ENCODE data around the gene ULK3.

Gene ULK3

DNA sequence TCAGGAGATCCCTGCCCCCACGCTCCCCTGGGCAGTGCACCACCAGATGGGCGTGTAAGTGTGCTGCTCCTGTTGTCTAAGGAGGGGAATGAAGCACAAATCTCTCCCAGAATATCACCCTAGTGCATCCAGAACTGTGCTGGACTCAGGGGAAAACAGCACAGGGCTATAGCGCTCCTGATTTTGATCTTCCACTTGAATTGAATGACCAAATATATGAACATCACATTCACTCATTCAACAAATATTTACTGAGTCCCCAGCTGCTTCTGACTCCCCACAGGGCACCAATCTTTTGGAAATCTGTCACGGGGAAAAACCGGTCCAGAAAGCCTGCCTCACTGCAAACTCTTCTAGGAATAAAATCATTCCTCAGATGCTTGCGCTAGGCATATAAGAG lies 14.1 kb downstream of the ULK3 start:
- H3K9me3 Mint-ChIP-seq: no peaks in the 10 kb centered on the region

DNA sequence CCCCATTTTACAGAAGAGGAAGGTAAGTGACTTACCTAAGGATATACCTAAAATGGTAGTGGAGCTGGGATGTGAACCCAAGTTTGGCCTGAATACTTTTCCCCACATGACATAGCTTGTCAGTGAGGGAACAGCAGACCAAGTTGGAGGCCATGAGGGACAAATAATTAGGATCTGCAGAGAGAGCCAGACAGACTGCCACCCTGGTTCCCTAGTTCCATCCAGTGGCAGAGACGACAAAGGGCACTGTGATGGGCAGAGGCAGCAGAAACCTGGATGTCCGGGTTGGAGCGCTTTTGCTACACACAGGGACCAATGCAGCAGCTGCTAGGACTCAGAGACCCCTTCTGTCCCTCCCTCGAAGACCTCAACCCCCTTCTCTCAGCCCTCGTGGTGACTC lies 15.3 kb downstream of the ULK3 start:
- peaks cover 16% of the 10 kb centered on the region for H3K4me1 Mint-ChIP-seq (ENCODE audit: low read depth)
- DNase-seq: no peak
- no peaks in the 10 kb centered on the region for H3K9me3 Mint-ChIP-seq
- no peak overlapping the region for H3K27ac Mint-ChIP-seq
- no peak overlapping the region for H3K4me3 Mint-ChIP-seq
- H3K36me3 Mint-ChIP-seq (ENCODE audit: low read depth): no peaks in the 10 kb centered on the region
- peaks cover 40% of the 10 kb centered on the region for H3K27me3 Mint-ChIP-seq

More for the DNA sequence above, 14.1 kb downstream of the ULK3 start:
- Mint-ChIP-seq H3K27ac (no peak overlapping the region), H3K27me3 (peaks cover 40% of the 10 kb centered on the region), H3K36me3 (ENCODE audit: low read depth) (no peaks in the 10 kb centered on the region), H3K4me3 (no peak overlapping the region), H3K4me1 (ENCODE audit: low read depth) (peaks cover 16% of the 10 kb centered on the region)
- no peak for DNase-seq

DNA sequence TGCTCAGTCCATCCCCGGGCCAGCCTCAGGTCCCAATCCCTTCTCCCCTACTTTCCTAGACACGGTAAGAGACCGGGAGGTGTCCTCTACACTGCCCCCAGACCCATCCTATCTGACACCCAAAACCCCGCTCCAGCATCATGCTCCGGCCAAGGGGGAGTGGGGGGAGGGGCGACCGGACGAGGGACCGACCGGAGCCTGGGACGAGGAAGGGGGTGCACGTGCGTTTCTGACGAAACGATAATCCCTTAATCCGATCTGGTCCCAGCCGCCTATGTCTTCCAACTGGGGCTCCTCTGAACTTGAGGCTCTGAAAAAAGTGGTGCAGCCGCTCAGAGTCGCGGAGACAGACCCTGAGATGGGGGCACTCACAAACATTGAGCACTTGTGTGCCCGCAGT lies 16.0 kb downstream of the ULK3 start:
- no peaks in the 10 kb centered on the region for H3K9me3 Mint-ChIP-seq
- H3K36me3 Mint-ChIP-seq (ENCODE audit: low read depth): no peaks in the 10 kb centered on the region
- H3K27me3 Mint-ChIP-seq: peaks cover 40% of the 10 kb centered on the region
- H3K4me1 Mint-ChIP-seq (ENCODE audit: low read depth): peaks cover 16% of the 10 kb centered on the region
- H3K27ac Mint-ChIP-seq: no peak overlapping the region
- no peak overlapping the region for H3K4me3 Mint-ChIP-seq
- no peak for DNase-seq

DNA sequence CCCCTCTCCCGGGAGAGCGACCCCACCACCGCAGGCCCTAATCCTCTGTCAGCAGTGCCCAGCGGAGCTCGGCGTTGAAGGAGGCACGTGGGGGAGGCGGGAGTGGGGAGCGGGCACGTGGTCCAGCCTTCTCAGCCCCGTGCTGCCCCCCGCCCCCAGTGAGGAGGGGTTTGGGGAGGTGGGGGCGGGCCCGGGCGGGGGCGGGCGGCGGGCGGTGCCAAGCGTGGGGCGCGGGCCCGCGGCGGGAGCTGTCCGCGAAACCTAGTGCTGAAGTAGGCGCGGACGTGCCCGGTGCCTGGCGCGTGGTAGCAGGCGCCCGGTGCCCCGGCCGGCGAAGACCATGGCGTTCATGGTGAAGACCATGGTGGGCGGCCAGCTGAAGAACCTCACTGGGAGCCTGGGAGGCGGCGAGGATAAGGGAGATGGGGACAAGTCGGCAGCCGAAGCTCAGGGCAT lies 16.6 kb downstream of the ULK3 start, which contains the start of gene CPLX3:
Gene CPLX3, plus strand, starts transcription at position 264 of the 456 bp plus-strand sequence. Its CDS starts 77 bp downstream, at position 341.
- Mint-ChIP-seq H3K27ac (no peak within 1 kb of the TSS), H3K4me1 (ENCODE audit: low read depth) (peaks cover 16% of the 10 kb centered on the region), H3K4me3 (no peak within 1 kb of the TSS), H3K36me3 (ENCODE audit: low read depth) (no peaks in the 10 kb centered on the region), H3K27me3 (peaks cover 40% of the 10 kb centered on the region), H3K9me3 (no peaks in the 10 kb centered on the region)
- DNase-seq: peak; percentile 62

DNA sequence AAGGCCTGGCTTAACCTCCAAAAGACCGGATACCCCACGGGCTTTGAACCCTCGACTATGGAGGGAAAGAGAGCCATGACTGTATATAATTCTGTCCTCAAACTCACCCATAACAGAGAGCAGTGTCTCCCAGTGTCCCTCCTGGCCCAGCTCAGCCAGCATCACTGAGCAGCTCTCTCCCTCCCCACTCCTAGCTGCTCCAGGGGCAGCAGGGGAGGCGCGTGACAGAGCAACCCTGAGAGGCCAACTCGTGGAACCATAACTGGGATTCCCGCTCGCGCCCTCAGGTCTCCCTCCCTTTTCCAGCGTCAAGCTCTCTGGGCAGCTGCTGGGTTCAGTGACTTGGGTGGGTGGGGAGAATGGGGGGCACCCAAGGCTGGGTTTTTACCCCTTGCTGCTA lies 17.1 kb downstream of the ULK3 start:
- Mint-ChIP-seq H3K9me3 (no peaks in the 10 kb centered on the region), H3K27me3 (peaks cover 40% of the 10 kb centered on the region), H3K4me3 (no peak overlapping the region), H3K27ac (no peak overlapping the region), H3K4me1 (ENCODE audit: low read depth) (peaks cover 16% of the 10 kb centered on the region), H3K36me3 (ENCODE audit: low read depth) (no peaks in the 10 kb centered on the region)
- no peak for DNase-seq

DNA sequence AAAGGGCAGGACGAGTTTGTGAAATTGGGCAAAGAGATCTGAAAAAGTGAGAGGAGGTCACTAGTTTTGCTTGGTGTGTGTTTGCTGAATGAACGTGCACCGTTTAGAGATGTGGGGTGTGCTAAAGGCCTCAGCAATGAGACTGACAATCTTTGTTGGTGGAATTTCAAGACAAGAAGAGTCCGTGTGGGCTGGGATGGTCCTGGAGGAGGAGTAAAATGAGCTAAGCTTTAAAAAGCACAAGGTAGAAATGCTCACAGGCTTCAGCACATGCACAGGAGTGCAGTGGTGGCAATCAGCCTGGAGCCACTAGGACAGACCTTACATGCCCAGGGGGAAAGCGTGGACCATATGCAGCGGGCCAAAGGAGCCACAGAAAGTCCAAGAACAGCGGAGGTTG lies 18.0 kb downstream of the ULK3 start:
- peaks cover 40% of the 10 kb centered on the region for H3K27me3 Mint-ChIP-seq
- DNase-seq: no peak
- H3K4me1 Mint-ChIP-seq (ENCODE audit: low read depth): peaks cover 11% of the 10 kb centered on the region
- no peaks in the 10 kb centered on the region for H3K9me3 Mint-ChIP-seq
- H3K36me3 Mint-ChIP-seq (ENCODE audit: low read depth): no peaks in the 10 kb centered on the region
- no peak overlapping the region for H3K27ac Mint-ChIP-seq
- no peak overlapping the region for H3K4me3 Mint-ChIP-seq

DNA sequence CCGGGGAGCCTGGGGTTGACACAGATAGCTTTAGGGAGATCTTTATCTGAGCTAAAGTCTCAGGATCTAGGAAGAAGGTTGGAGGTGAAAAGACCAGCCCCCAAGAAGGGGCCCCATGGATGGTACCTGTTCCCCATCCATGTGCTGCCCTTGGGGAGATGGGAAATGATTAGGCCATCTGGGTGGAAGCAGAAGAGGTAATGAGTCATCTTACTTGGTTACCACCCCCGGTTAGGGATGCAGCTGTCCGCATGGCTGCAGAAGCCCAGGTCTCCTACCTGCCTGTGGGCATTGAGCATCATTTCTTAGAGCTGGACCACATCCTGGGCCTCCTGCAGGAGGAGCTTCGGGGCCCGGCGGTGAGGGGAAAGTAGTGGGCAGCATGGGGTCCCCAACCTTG lies 19.6 kb downstream of the ULK3 start:
- Mint-ChIP-seq H3K4me1 (ENCODE audit: low read depth) (peaks cover 10% of the 10 kb centered on the region), H3K27me3 (peaks cover 32% of the 10 kb centered on the region), H3K4me3 (no peak overlapping the region), H3K36me3 (ENCODE audit: low read depth) (no peaks in the 10 kb centered on the region), H3K27ac (no peak overlapping the region), H3K9me3 (no peaks in the 10 kb centered on the region)
- DNase-seq: no peak

DNA sequence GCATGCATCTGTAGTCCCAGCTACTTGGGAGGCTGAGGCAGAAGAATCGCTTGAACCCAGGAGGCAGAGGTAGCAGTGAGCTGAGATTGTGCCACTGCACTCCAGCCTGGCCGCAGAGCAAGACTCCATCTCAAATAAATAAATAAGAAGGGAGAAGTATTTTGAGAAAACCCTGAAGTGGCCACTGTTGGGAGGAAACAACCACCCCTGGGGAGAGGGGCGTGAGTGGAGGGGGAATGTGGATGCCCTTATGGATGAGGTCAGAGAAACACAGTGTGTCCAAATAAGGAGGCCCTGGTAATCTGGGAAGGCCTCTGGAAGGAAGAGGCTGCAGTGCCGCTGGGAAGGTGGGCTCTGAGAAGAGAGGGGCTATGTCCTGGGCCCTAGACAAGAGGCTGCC lies 20.7 kb downstream of the ULK3 start:
- no peak overlapping the region for H3K4me3 Mint-ChIP-seq
- no peak overlapping the region for H3K27ac Mint-ChIP-seq
- no peak for DNase-seq
- peaks cover 10% of the 10 kb centered on the region for H3K4me1 Mint-ChIP-seq (ENCODE audit: low read depth)
- H3K27me3 Mint-ChIP-seq: peaks cover 21% of the 10 kb centered on the region
- no peaks in the 10 kb centered on the region for H3K9me3 Mint-ChIP-seq
- H3K36me3 Mint-ChIP-seq (ENCODE audit: low read depth): no peaks in the 10 kb centered on the region

DNA sequence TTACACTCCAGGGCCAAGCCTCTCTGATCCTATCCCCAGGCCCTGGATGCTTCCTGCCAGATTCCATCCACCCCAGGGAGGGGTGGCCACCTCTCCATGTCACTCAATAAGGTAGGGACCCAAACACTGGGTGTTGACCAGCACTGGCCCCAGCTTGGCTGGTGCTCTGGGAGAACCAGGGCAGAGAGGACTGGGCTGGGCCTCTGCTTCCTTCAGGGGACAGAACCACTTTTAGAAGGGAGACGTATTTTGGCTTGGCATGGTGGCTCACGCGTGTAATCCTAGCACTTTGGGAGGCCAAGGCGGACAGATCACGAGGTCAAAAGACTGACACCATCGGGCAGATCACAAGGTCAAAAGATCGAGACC lies 21.2 kb downstream of the ULK3 start:
- peaks cover 17% of the 10 kb centered on the region for H3K27me3 Mint-ChIP-seq
- no peak for DNase-seq
- peaks cover 10% of the 10 kb centered on the region for H3K4me1 Mint-ChIP-seq (ENCODE audit: low read depth)
- H3K27ac Mint-ChIP-seq: no peak overlapping the region
- no peak overlapping the region for H3K4me3 Mint-ChIP-seq
- no peaks in the 10 kb centered on the region for H3K36me3 Mint-ChIP-seq (ENCODE audit: low read depth)
- H3K9me3 Mint-ChIP-seq: no peaks in the 10 kb centered on the region

DNA sequence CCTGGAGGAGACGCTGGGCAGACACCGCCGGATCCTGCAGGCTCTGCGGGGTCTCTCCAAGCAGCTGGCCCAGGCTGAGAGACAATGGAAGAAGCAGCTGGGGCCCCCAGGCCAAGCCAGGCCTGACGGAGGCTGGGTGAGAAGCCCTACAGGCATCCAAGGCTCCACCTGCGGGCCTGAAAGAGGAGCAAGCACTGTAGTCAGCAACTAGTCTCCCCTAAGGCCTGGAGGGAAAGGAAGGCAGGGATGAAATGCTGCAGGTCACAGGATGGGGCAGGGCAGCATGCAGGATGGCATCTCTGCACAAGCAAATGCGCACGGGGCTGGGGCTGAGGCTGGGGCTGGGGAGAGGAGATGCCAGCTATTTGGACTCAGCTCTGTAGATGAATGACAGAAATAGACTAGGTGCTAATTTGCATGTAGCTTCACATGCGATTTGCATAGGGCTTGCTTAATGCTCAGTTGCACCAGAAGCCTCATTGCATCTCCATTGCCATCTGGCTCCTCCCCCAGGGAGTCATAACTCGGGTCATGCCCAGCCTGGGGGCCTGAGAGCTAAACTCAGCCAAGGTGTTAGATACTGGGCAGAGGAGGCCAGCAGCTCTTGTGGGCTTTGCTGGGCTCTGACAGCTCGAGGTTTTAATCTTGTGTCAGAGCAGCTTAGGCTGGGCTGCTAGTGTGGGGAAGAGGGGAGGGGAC lies 21.7 kb downstream of the ULK3 start:
- Mint-ChIP-seq H3K4me1 (ENCODE audit: low read depth) (peaks cover 10% of the 10 kb centered on the region), H3K4me3 (no peak overlapping the region), H3K36me3 (ENCODE audit: low read depth) (no peaks in the 10 kb centered on the region), H3K27me3 (peaks cover 13% of the 10 kb centered on the region), H3K27ac (no peak overlapping the region), H3K9me3 (no peaks in the 10 kb centered on the region)
- no peak for DNase-seq

DNA sequence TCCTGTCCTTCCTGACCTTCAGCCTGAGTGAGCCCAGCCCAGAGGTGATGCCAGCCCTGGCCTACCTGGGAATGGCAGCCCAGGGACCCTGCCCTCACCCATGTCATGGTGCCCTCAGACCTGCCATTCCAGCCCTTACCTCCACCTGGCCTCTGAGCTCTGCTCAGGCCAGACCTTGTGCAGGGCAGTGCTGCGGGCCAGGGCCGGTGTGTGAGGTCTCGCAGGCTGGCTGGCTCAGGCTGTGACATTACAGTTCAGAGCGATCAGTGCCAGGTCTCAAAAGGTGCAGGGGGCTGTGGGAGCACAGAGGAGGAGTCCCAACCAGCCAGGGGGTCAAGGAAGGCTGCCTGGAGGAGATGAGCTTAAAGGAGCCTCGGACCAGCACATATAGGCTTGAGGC lies 22.9 kb downstream of the ULK3 start:
- H3K27ac Mint-ChIP-seq: no peak overlapping the region
- H3K9me3 Mint-ChIP-seq: no peaks in the 10 kb centered on the region

DNA sequence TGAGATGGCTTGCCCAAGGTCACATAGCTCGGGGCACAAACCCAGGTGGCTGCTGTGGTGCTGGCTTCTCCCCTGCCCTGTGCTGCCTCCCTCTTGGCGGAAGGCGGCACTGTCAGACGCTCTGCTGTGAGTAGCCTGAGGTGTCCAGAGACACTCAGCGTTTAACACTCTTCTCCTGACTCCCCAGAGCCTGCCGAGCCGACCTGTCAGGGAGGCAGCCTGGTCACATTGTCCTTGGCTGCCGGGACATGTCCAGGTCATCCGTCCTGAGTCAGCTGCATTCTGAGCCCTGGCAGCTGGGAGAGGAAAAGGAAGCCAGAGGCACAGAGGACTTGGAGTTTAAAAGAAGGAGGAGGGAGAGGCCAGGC lies 25.6 kb downstream of the ULK3 start:
- Mint-ChIP-seq H3K27ac (no peak overlapping the region), H3K36me3 (ENCODE audit: low read depth) (no peaks in the 10 kb centered on the region), H3K9me3 (no peaks in the 10 kb centered on the region), H3K4me3 (no peak overlapping the region), H3K4me1 (ENCODE audit: low read depth) (peaks cover 10% of the 10 kb centered on the region), H3K27me3 (no peaks in the 10 kb centered on the region)
- no peak for DNase-seq

More for the DNA sequence above, 22.9 kb downstream of the ULK3 start:
- Mint-ChIP-seq H3K27me3 (peaks cover 4% of the 10 kb centered on the region), H3K4me1 (ENCODE audit: low read depth) (peaks cover 10% of the 10 kb centered on the region), H3K4me3 (no peak overlapping the region), H3K36me3 (ENCODE audit: low read depth) (no peaks in the 10 kb centered on the region)
- DNase-seq: no peak

DNA sequence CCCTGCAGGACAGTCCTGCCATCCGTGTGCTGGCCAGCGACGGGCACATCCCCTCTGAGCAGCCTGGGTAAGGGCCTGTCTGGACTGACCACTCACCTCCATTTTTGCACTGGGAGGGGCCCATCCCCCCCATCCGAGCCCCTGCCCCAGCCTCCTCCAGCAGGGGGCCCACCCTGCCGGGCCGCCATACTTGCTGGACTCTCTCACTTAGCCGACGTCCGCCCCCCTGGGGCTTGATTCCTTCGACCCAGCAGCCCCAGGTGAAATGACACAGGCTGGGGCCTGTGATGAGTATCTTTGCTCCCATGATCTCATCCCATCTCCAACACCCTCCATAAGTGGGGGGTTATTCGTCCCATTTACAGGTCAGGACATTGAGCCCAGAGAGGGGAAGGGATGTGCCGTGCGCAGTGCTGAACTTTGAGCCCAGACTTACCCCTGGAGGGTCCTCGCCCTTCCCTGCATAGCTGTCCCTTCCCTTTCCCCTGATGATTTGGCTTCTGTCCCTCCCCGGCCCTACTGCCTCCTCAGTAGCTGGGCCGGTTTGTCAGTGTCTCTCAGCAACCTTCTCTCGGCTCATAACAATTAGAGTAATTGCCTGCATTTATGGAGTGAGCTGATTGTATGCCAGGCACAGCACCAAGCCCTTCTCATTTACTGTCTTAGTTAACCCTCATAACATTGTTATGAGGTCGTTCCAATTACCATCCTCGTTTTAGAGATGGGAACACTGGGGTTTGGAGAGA lies 26.2 kb downstream of the ULK3 start:
- H3K4me3 Mint-ChIP-seq: no peak overlapping the region
- no peak for DNase-seq
- peaks cover 10% of the 10 kb centered on the region for H3K4me1 Mint-ChIP-seq (ENCODE audit: low read depth)
- no peaks in the 10 kb centered on the region for H3K36me3 Mint-ChIP-seq (ENCODE audit: low read depth)
- no peak overlapping the region for H3K27ac Mint-ChIP-seq
- H3K27me3 Mint-ChIP-seq: no peaks in the 10 kb centered on the region
- no peaks in the 10 kb centered on the region for H3K9me3 Mint-ChIP-seq

DNA sequence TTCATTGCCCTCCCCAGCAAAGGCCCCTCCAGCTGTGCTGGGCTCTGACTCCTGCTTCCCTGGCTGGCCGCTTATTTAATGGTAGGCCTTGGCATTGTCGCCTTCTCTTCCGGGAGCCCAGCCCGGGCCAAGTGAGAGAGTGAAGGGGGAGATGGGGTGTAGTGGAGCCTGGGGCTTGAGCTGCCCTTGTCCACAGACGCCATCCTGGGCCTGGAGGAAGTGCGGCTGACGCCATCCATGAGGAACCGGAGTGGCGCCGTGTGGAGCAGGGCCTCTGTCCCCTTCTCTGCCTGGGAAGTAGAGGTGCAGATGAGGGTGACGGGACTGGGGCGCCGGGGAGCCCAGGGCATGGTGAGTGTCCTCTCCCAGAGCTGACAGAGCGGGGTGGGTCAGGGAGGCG lies 27.0 kb downstream of the ULK3 start:
- no peak overlapping the region for H3K4me3 Mint-ChIP-seq
- H3K27ac Mint-ChIP-seq: no peak overlapping the region
- peaks cover 10% of the 10 kb centered on the region for H3K4me1 Mint-ChIP-seq (ENCODE audit: low read depth)
- H3K27me3 Mint-ChIP-seq: no peaks in the 10 kb centered on the region
- DNase-seq: no peak
- H3K9me3 Mint-ChIP-seq: no peaks in the 10 kb centered on the region
- H3K36me3 Mint-ChIP-seq (ENCODE audit: low read depth): no peaks in the 10 kb centered on the region

DNA sequence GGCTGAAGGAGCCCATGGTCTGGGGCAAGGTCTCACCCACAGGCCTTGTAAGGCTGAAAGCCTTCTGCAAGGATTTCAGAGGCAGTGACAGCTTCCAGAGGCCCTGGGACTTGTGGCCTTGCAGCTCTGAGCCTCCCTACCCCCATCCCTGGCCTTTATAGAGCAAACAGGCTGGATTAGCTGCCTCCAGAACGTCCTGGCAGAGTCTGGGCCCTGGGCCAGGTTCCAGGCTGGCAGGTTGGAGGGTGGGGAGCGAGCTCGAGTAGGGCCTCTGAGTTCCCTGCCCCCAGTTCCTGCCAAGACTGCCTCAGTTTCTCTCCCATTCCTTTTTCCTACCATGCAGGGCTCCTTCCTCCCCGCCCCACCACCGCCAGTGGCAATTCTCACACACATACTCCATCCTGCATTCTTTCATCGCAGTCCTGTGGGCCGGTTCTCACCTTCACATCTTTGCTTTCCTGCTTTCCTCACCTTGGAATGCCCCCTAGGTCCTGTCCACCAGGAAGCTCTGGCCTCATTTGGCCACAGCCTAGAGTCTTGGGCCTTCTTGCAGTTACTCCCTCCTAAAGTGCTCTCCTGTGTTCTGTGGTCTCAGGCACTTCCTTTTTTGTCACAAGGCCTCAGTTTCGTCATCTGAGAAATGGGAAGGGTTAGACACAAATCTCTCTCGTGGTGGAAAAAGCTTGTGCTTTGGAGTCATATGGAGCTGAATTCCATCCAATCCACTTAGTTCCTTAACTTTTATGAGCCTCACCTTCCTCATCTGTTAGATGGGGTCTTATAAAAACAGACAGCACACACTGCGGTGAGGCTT lies 27.6 kb downstream of the ULK3 start:
- H3K4me1 Mint-ChIP-seq (ENCODE audit: low read depth): peaks cover 10% of the 10 kb centered on the region
- H3K27me3 Mint-ChIP-seq: no peaks in the 10 kb centered on the region
- no peak overlapping the region for H3K27ac Mint-ChIP-seq
- H3K4me3 Mint-ChIP-seq: no peak overlapping the region
- H3K36me3 Mint-ChIP-seq (ENCODE audit: low read depth): no peaks in the 10 kb centered on the region
- no peaks in the 10 kb centered on the region for H3K9me3 Mint-ChIP-seq
- no peak for DNase-seq

Measured in activated T-cell treated with anti-CD3 and anti-CD28 coated beads, Interleukin-2, amount 50 U/mL, for 24 hours (primary cell).